SKM-1 treated with dmso at 0.1 percent for 144 hours (cell line): ENCODE data around the gene GANAB.
"Not testable (repeated sequence)": the region's sequence is repeated elsewhere in the genome, so short reads cannot be mapped to it uniquely, and the experiment has no call there.

ENCODE experiments used
- DNase-seq: peaks from one replicate; lab custom pipeline; 2025; ENCODE audit not compliant: unreplicated experiment; lab: John Stamatoyannopoulos, UW

GANAB gene

GRCh38 chr11:62667460-62667859, 21.0 kb upstream of the GANAB start:
- DNase-seq = no peak

DNA sequence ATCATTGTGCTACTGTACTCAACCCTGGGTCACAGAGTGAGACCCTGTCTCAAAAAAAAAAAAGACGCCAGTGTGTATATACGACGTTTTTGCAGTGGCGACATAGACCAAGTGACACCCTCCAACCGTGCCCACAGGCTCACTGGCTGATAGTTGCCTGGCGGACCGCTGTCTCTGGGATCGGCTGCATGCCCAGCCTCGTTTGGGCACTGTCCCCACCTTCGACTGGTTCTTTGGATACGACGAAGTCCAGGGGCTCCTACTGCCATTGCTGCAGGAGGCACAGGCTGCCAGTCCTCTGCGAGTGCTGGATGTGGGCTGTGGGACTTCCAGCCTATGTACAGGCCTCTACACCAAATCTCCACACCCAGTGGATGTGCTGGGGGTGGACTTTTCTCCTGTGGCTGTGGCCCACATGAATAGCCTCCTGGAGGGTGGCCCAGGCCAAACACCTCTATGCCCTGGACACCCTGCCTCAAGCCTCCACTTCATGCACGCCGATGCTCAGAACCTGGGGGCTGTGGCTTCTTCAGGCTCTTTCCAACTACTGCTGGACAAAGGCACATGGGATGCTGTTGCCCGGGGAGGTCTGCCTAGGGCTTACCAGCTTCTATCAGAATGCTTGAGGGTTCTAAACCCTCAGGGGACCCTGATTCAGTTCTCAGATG, 20.0 kb upstream of the GANAB start:
- no peak for DNase-seq

DNA sequence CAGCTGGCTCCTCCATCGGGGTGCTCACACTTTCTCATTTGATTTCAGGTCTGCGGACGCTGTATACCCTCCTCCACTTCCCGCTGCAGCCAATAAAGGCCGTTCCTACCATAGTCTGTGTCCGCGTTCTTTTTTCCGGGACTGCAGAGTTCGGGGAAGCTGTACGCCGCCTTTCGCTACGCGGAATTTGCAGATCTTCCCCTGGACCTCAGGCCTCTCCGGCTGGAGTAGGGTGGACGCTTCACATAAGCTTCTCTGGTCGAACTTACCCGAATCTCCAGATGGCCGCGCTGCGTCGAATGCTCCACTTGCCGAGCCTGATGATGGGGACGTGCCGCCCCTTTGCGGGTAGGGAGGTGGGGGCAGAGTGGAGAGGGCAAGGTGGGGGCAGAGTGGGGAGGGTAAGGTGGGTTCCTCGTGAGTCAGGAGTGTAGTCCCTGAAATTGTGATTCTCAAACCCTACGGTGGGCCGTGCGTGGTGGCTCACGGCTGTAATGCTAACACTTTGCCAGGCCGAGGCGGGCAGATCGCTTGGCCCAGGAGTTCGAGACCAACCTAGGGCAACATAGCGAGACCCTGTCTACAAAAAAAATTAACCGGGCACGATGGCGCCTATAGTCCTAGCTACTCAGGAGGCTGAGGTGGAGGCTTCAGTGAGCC, 19.3 kb upstream of the GANAB start:
- DNase-seq = peak; percentile 43

DNA sequence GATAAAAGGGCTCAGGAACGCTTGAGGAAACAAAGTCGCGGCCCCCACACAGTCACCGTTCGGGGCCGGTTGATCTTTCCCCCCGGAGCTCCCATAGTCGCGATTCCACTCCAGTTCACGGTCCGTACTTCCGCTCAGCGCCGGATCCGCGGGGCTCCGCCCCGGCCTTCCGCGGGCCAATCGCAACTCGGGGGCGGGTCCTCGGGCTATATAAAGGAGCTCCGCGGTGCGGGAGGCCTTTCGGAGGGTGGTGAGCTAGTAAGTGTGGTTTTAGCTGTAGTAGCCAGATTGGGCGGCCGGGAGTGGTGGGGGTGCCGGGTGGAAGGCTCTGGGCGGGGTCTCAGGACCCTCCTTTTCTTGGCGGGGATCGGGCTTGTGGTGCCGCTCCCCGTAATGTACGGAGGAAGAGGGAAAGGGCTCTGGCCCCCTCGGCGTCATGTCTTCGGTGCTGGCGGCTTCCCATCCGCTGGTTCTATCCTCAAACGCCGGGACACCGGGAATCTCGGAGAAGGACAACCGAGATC, 18.7 kb upstream of the GANAB start, which contains the start of the genes C11orf98 and CSKMT:
C11orf98 (minus strand) TSS at position 136 of the 524 bp plus-strand sequence; CDS start at position 95, 41 bp downstream.
CSKMT (plus strand) TSS at position 238 of the 524 bp plus-strand sequence. CDS start 568 bp downstream, outside the sequence.
- peak; percentile 88 for DNase-seq

DNA sequence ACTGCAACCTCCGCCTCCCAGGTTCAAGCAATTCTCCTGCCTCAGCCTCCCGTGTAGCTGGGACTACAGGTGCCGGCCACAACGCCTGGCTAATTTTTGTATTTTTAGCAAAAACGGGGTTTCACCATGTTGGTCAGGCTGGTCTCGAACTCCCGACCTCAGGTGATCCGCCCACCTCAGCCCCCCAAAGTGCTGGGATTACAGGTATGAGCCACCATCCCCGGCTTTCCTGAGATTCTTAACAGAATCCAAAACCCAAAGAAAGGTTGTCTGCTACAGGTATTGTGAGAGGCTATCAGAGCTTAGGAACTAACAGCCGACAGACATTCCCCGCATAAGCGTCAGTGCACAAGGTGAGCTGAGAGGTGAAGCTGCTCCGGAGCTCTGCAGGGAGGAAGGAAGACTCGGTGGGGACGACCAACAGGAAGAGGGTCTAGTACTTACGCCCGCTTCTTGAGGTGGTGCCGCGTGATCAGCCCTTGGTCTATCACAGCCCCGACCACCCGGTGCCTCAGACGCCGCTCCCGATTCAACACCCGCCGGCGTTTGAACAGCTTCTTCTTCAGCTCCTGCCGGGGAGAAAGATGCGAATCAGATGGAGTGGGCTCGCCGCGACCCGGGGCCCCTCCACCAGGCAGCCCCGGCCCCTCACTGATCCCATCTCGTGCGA, 18.1 kb upstream of the GANAB start:
- peak; percentile 57 for DNase-seq

DNA sequence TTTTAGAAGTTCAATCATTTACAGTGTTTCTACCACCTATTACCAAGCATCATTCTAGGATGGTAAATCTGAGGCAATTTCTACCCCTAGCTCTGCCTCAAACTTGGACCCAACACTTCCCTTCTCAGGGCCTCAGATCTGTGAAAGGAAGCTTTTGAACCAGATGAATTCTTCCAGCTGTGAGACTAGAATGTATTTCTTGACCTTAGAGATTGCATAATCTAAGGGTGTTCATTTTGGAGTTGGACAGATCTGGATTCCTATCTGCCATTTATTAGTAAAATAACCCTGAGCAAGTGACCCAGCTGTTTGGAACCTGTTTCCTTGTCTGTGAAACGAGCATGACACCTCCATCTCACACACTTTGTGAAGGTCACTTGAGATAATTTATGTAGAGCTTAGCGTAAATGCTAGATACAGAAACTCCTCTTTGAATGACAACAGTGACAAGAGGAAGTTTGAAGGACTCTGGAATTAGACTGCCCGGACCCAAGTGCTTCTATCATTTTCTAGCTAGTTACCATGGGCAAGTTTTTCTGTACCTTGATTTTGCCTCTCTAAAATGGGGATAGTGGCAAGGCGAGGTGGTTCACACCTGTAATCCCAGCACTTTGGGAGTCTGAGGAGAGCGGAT, 10.5 kb upstream of the GANAB start:
- DNase-seq = no peak

GRCh38 chr11:62654297-62654696, 7.9 kb upstream of the GANAB start:
- DNase-seq = no peak

- no peak for DNase-seq
Observed at GRCh38 chr11:62652161-62653006, 6.0 kb upstream of the GANAB start.

DNA sequence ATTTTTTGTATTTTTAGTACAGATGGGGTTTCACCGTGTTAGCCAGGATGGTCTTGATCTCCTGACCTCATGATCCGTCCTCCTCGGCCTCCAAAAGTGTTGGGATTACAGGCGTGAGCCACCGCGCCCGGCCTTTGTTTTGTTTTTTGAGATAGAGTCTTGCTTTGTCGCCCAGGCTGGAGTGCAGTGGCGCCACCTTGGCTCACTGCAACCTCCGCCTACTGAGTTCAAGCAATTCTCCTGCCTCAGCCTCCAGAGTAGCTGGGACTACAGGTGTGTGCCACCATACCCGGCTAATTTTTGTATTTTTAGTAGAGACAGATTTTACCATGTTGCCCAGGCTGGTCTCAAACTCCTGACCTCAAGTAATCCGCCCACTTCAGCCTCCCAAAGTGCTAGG, 3.9 kb upstream of the GANAB start:
- not testable (repeated sequence) for DNase-seq

- DNase-seq = no peak
Observed at GRCh38 chr11:62649486-62649885, 3.1 kb upstream of the GANAB start.

DNA sequence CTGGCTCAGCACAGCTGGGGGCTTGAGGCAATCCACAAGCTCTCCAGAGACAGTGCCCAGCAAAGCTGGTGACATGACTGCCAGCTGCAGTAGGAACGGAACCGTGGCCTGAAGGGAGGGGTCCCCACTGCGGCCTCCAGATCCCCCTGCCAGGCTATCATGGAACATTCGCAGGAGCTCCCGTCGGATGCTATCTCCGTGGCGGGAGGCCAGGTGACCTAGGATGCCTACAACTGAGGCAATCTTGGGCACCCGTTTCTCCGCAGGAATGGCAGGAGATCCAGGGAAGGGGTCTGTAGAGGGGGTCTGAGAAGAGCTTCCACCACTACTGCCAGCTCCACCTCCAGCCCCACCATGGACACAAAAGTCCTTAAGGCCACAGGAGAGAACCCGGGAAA, 2.6 kb upstream of the GANAB start:
- DNase-seq = no peak

DNA sequence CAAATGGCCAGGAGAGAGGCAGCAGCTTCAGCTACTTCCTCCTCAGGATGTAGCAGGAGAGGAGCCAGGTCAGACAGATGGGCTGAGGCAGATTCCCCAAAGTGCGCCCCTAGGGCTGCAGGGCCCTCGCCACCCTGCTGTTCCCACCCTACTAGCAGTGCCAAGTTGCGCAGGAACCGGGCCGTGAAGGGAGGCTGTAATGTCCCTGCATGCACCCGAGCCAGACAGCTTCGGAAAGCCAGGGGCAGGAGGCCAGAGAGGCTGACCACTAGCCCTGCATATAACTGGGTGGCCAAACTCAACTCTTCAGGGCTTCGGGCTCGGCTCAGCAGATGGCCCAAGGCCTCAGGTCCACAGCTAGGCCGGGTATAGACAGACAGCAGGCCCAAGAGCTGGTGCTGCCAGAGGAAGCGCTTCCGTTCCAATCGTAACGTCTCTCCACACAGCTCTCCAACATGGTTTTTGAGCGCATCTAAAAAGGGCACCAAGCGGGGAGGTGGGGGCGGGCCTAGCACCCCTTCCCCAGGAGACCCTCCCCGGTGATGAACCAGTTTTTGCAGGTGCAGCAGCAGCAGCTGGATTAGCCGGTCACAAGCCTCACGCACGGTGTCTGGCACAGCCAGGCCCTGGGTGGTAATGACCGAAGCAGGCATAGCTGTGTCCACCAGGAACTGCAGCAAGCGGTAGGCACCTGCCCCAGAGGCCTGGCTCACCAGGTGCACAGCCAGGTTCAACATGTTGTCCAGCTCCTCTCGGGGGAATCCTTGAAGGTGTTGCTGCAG, 2.0 kb upstream of the GANAB start:
- no peak for DNase-seq

DNA sequence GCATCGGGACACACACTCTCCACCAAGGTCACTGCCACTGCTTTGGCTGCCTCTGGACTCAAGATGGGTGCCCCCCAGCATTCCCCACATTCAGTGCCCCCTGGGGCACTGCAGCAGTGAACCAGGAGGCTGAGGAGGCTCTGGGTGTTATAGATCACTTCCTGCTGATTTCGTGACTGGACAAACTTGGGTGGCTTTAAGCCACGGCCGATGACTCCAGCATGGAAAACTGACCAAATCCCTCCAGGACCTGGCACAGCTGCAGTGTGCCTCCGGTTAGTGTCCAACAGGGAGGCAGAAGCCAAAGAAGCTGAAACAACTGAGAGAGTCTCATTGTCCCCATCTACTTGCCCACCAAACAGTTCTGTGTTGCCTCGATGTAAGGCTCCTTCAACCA, 1.2 kb upstream of the GANAB start:
- DNase-seq = no peak

- no peak for DNase-seq
Observed at GRCh38 chr11:62646825-62647608, 604 bp upstream of the GANAB start.

DNA sequence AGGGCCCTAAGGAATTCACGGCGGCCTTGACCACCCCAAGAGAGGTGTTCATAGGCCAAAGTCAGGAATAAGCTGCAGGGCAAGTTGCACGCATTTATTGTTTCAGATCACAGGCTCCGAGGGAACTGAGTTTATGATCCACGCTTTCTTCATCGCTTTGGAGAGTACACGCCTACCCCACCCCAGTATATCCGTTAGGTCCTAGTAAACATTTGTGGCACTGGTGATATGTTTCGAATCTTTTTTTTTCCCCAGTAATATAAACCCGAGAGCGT, 805 bp downstream of the GANAB start:
- DNase-seq = no peak

GRCh38 chr11:62644220-62644619, 2.2 kb downstream of the GANAB start:
- DNase-seq = no peak

- no peak for DNase-seq
Observed at GRCh38 chr11:62632492-62632891, 13.9 kb downstream of the GANAB start.

DNA sequence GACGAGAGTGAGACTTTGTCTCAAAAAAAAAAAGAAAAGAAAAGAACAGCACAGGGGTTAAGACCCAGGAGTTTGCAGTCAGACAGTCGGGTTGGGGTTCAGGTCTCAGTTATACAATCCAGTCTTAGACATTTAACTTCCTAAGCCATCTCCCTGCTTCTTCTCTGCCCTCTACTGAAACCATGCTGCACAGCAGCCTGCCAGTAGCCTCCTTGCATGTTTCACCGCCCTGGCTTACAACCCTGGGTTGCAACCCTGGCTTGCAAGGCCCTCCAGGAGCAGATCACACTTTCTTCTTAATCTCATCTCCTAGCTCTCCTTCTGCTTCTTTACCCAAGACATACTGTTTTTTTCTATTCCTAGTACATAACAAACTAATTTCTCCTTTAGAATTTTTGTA, 18.7 kb downstream of the GANAB start:
- no peak for DNase-seq

DNA sequence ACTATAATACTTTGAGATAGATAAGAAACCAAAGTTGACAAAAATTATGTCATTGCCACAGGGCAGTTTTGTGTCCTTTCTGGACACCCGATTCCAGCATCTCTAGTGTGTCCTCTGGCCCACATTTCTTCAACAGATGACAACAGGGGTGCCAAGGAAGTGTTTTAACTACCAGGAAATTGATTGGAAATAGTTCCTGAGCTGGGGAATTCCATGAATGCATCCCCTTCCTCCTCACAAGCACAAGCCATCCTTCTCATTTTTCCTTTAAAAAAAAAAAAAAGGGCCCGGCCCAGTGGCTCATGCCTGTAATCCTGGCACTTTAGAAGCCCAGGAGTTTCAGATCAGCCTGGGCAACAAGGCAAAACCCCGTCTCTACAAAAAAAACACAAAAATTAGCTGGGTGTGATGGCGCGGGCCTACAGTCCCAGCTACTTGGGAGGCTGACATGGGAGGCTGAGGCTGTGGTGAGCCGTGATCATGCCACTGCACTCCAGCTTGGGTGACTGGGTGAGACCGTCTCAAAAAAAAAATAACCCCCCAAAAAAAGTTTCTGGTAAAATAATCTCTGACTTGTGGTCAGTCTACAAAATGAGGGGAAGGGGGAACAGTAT, 23.8 kb downstream of the GANAB start:
- DNase-seq = no peak
